PC-9 (cell line): ENCODE measurements around the gene KCNJ10. TPM values are rescaled to one million over a fixed set of nuclear protein-coding genes. Genes with fewer than 3 reads are reported as not detected.

Experiments
- BruUV-seq: library from RNA; stranded (reverse); fragments of 400-500 nt; replicated peaks from 2 replicates; lab custom pipeline; 2021; lab: Mats Ljungman, UMichigan
- CTCF ChIA-PET: fragments of 300-600 bp; sonication (Branson Sonifier 250); formaldehyde crosslinking; loops from one replicate; lab custom pipeline; 2022; ENCODE audit warnings: antibody characterized with exemption; lab: Charles Lee
- POLR2A ChIA-PET: fragments of 300-600 bp; sonication (Branson Sonifier 250); formaldehyde crosslinking; loops from one replicate; lab custom pipeline; 2022; ENCODE audit warnings: antibody characterized with exemption; ENCODE audit not compliant: unreplicated experiment; lab: Charles Lee
- DNase-seq, 2 experiments: peaks; one replicate each; pipeline versions ENCODE4 v3.0.0 to v3.0.0-alpha.2; 2015 to 2022; ENCODE audit warnings: mixed read lengths in 1 of 2
- H2AFZ ChIP-seq: fragments of 200-600 bp; sonication (generic); 2 replicates; pipeline ENCODE4 v1.8.1; 2017; ENCODE audit warnings: antibody characterized with exemption
- H3F3A ChIP-seq: fragments of 200-600 bp; sonication (generic); 2 replicates; pipeline ENCODE4 v1.8.1; 2017; ENCODE audit warnings: antibody characterized with exemption, mild to moderate bottlenecking, low read depth; ENCODE audit not compliant: insufficient read depth
- H3K27ac ChIP-seq: fragments of 200-600 bp; sonication (generic); 2 replicates; pipeline ENCODE4 v1.6.1; 2016; ENCODE audit warnings: mixed run types
- H3K27me3 ChIP-seq: fragments of 200-600 bp; sonication (generic); 2 replicates; pipeline ENCODE4 v1.6.1; 2016; ENCODE audit warnings: low read depth, mixed run types; ENCODE audit not compliant: insufficient read depth
- H3K36me3 ChIP-seq: fragments of 200-600 bp; sonication (generic); 2 replicates; pipeline ENCODE4 v1.6.1; 2016; ENCODE audit warnings: low read depth, mixed run types
- H3K4me1 ChIP-seq: fragments of 200-600 bp; sonication (generic); replicated peaks from 2 replicates; pipeline ENCODE4 v1.6.1; 2016; ENCODE audit warnings: mixed run types; ENCODE audit not compliant: insufficient read depth
- H3K4me2 ChIP-seq: fragments of 200-600 bp; sonication (generic); 2 replicates; pipeline ENCODE4 v1.6.1; 2017; ENCODE audit warnings: mixed run types
- H3K4me3 ChIP-seq: fragments of 200-600 bp; sonication (generic); 2 replicates; pipeline ENCODE4 v1.6.1; 2016; ENCODE audit warnings: mixed run types
- H3K79me2 ChIP-seq: fragments of 200-600 bp; sonication (generic); 2 replicates; pipeline ENCODE4 v1.6.1; 2017; ENCODE audit warnings: low read depth, mixed run types
- H3K9me2 ChIP-seq: fragments of 200-600 bp; sonication (generic); 2 replicates; pipeline ENCODE4 v1.8.1; 2017; ENCODE audit warnings: mild to moderate bottlenecking; ENCODE audit not compliant: insufficient read depth
- H3K9me3 ChIP-seq: fragments of 200-600 bp; sonication (generic); 2 replicates; pipeline ENCODE4 v1.8.1; 2016; ENCODE audit warnings: low read depth; ENCODE audit not compliant: insufficient read depth
- H4K20me1 ChIP-seq: fragments of 200-600 bp; sonication (generic); 2 replicates; pipeline ENCODE4 v1.8.1; 2017; ENCODE audit not compliant: insufficient read depth
- CTCF ChIP-seq: fragments of 200-600 bp; sonication (generic); conservative IDR thresholded peaks from 2 replicates; pipeline ENCODE4 v1.6.1; 2017; ENCODE audit warnings: mixed run types, antibody characterized with exemption, mild to moderate bottlenecking, moderate library complexity
- EZH2 ChIP-seq: fragments of 200-600 bp; sonication (generic); IDR thresholded peaks from 2 replicates; pipeline ENCODE4 v1.8.0; 2017; ENCODE audit warnings: antibody characterized with exemption, low read depth
- intact Hi-C: fragments of 100-400 bp; cut with micrococcal nuclease; formaldehyde crosslinking; loops from one replicate; pipeline ENCODE4 v1.10.0; 2022; ENCODE audit not compliant: unreplicated experiment
- total RNA-seq: library from RNA; stranded (reverse); gene quantifications from 2 replicates; pipeline ENCODE4 v1.2.3, GENCODE V29; 2021

The KCNJ10 gene
- total RNA-seq, 1 experiment from 2014 or later: not detected

- H3K4me2 ChIP-seq: no peak overlapping the region
- BruUV-seq: no TSS peak
Measured at GRCh38 chr1:160004425-160004824, 65.5 kb downstream of the KCNJ10 start.

GRCh38 chr1:160004001-160004400, 66.0 kb downstream of the KCNJ10 start:
- H3K4me2 ChIP-seq: no peak overlapping the region
- H3K27me3 ChIP-seq: no peaks in the 10 kb centered on the region
- no peak overlapping the region for H2AFZ ChIP-seq
- no peaks in the 10 kb centered on the region for H3K79me2 ChIP-seq
- BruUV-seq: no TSS peak
- TF ChIP-seq CTCF: no peak
- no peak for TF ChIP-seq EZH2
- H4K20me1 ChIP-seq: no peaks in the 10 kb centered on the region
- H3F3A ChIP-seq: peaks cover 6% of the 10 kb centered on the region
- DNase-seq: no peak
- CTCF ChIA-PET: no interaction called here
- intact Hi-C loops: no loop called here
- H3K27ac ChIP-seq: no peak overlapping the region
- H3K9me3 ChIP-seq: no peaks in the 10 kb centered on the region
- H3K36me3 ChIP-seq: no peaks in the 10 kb centered on the region
- H3K4me3 ChIP-seq: no peak overlapping the region
- H3K4me1 ChIP-seq: peaks cover 12% of the 10 kb centered on the region
- POLR2A ChIA-PET: no interaction called here
- H3K9me2 ChIP-seq: no peaks in the 10 kb centered on the region

More at GRCh38 chr1:160004425-160004824, 65.5 kb downstream of the KCNJ10 start:
- H3K27me3 ChIP-seq: no peaks in the 10 kb centered on the region
- no peak overlapping the region for H3K4me3 ChIP-seq
- no peaks in the 10 kb centered on the region for H3K36me3 ChIP-seq
- no peaks in the 10 kb centered on the region for H4K20me1 ChIP-seq
- no peak for DNase-seq
- ChIA-PET CTCF (no interaction called here), POLR2A (no interaction called here)
- H3K9me2 ChIP-seq: no peaks in the 10 kb centered on the region
- intact Hi-C loops: no loop called here
- H3K9me3 ChIP-seq: no peaks in the 10 kb centered on the region
- H3K79me2 ChIP-seq: no peaks in the 10 kb centered on the region
- H3K4me1 ChIP-seq: peaks cover 7% of the 10 kb centered on the region
- TF ChIP-seq CTCF: no peak
- no peak for TF ChIP-seq EZH2
- H3K27ac ChIP-seq: no peak overlapping the region
- H3F3A ChIP-seq: peaks cover 2% of the 10 kb centered on the region
- no peak overlapping the region for H2AFZ ChIP-seq

DNA sequence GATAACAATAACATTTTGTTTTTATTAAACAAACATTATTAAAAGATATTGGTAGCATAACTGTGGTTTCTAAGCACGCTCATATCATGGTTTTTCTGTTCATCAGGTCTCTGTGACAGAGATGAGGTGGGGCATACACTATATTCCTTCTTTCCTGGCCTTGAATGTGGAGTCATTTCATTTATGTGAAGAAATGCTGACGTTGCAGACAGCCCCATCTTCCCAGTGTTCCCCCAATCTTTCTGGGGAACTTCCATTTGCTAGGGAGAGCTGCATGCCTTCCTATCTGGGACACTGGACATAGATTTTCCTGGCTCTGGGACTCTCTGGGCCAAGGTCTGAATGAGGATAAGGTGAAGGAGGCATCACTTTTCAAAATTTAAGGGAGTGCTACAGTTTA, 68.5 kb downstream of the KCNJ10 start:
- no peak for DNase-seq
- Histone ChIP-seq H3K79me2 (no peaks in the 10 kb centered on the region), H2AFZ (no peak overlapping the region), H3K9me3 (no peaks in the 10 kb centered on the region), H3K36me3 (no peaks in the 10 kb centered on the region), H3K27ac (no peak overlapping the region), H3K4me3 (no peak overlapping the region), H3K4me1 (peaks cover 23% of the 10 kb centered on the region), H3K27me3 (no peaks in the 10 kb centered on the region), H4K20me1 (no peaks in the 10 kb centered on the region), H3K9me2 (no peaks in the 10 kb centered on the region), H3F3A (peaks cover 14% of the 10 kb centered on the region), H3K4me2 (no peak overlapping the region)
- POLR2A ChIA-PET: interaction anchor here (0.6 kb wide), 1 partner anchor 148 kb away, joined by 3 read pairs; no protein-coding TSS in a partner anchor
- BruUV-seq: no TSS peak
- TF ChIP-seq EZH2: no peak
- CTCF ChIA-PET: interaction anchor here (0.6 kb wide), 1 partner anchor 1063 kb away, joined by 6 read pairs; no protein-coding TSS in a partner anchor
- intact Hi-C loops: no loop called here
